ENCODE data around the gene MORC3. TPM values are rescaled to one million over a fixed set of nuclear protein-coding genes. Genes with fewer than 3 reads are reported as not detected.
"Not testable (repeated sequence)": the region's sequence is repeated elsewhere in the genome, so short reads cannot be mapped to it uniquely, and the experiment has no call there.

MORC3 gene, protein sequence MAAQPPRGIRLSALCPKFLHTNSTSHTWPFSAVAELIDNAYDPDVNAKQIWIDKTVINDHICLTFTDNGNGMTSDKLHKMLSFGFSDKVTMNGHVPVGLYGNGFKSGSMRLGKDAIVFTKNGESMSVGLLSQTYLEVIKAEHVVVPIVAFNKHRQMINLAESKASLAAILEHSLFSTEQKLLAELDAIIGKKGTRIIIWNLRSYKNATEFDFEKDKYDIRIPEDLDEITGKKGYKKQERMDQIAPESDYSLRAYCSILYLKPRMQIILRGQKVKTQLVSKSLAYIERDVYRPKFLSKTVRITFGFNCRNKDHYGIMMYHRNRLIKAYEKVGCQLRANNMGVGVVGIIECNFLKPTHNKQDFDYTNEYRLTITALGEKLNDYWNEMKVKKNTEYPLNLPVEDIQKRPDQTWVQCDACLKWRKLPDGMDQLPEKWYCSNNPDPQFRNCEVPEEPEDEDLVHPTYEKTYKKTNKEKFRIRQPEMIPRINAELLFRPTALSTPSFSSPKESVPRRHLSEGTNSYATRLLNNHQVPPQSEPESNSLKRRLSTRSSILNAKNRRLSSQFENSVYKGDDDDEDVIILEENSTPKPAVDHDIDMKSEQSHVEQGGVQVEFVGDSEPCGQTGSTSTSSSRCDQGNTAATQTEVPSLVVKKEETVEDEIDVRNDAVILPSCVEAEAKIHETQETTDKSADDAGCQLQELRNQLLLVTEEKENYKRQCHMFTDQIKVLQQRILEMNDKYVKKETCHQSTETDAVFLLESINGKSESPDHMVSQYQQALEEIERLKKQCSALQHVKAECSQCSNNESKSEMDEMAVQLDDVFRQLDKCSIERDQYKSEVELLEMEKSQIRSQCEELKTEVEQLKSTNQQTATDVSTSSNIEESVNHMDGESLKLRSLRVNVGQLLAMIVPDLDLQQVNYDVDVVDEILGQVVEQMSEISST
- 45.1 TPM for polyA plus RNA-seq (ENCODE audit: insufficient read length)

DNA sequence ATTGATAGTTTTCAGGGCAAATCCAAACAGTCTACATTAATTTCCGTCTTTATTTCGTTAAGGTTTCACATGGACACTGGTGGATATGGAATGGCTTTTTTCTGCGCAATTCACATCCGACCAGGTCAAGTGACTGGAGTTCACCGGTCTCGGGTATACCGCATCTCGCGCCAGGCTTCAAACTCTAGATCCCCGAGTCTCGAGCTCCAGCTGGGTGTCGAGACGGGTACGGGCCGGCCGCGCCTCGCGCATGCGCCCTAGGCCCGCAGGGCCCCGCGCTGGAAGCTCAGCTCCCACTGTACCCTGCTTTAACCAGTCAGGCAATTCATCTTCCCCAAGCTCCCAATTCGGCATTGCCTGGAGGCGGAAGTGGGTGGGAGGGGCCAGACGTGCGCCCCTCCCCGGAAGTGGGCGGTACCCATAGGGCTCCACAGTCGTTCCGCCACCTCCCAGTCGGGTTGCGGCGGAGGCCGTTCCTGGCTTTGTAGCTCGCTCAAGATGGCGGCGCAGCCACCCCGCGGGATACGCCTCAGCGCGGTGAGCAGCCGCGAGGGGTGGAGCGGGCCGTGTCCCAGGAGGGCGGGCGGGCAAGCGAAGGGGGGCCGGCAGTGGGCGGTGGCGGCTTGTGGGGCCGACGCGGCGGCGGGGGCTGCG, at the start of gene MORC3:
Gene MORC3 (plus strand): TSS at position 431 of the 654 bp plus-strand sequence. CDS start 68 bp downstream, at position 499.
- DNase-seq, result peak; percentile 100

DNA sequence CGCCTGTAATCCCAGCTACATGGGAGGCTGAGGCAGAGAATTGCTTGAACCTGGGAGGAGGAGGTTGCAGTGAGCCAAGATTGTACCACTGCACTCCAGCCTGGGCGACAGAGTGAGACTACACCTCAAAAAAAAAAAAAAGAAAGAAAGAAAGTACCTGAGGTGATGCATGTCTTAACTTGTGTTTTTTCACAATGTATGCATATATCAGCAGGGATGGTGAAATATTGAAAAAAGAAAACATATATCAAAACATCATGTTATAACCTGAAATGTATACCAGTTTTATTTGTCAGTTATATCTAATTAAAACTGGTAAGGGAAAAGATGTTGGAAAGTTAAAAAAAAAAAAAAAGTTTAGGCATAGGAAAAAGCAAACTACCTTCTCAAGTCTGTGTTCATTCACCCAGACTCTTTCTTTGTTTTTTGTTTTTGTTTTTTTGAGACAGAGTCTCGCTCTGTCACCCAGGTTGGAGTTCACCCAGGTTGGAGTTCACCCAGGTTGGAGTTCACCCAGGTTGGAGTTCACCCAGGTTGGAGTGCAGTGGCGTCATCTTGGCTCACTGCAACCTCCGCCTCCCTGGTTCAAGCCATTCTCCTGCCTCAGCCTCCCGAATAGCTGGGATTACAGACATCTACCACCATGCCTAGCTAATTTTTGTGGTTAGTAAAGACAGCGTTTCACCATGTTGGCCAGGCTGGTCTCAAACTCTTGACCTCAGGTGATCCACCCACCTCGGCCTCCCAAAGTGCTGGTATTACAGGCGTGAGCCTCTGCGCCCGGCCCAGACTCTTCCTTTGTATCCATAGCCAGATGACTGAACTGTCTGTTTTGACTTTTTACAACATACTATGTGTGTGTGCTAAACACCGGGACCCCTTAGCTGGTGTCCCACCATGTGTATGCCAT, 49.0 kb upstream of the MORC3 start:
- not testable (repeated sequence) for DNase-seq

DNA sequence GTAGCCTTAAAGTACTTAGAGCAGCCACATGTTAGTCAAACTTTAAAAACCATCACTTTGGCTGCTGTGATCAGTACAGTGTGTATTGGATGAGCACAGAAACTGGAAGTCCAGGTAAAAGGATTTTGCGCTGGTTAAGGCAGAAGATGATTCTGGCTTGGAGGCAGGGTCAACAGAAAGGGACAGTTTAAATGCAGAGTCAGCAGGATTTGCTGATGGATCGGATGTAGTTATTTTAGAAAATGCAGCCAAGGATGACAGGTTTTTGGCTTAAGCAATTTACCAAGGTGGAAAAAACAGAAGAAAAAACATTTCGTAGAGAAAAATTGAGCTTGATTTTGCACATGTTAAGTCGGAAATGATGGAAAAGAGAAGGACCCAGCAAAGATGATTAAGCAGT, 45.9 kb upstream of the MORC3 start:
- DNase-seq, result no peak

DNA sequence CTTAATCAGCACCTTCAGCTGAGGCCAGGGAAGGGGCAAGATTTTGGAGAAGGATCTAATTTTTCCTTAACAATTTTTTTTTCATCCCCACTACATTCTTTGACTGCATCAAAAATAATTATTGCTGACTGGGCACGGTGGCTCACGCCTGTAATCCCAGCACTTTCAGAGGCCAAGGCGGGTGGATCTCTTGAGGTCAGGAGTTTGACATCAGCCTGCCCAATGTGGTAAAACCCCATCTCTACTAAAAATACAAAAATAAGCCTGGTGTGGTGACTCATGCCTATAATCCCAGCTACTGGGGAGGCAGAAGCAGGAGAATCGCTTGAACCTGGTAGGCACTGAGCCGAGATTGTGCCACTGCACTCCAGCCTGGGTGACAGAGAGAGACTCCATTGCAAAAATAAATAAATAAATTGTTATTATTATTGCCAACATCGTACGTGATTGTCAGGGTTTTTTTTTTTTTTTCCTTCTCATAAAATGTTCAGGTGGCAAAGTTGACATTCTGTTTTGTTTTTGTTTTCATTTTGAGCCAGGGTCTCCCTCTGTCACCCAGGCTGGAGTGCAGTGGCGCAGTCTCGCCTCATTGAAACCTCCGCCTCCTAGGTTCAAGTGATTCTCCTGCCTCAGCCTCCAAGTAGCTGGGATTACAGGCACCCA, 37.3 kb upstream of the MORC3 start:
- DNase-seq, result no peak

DNA sequence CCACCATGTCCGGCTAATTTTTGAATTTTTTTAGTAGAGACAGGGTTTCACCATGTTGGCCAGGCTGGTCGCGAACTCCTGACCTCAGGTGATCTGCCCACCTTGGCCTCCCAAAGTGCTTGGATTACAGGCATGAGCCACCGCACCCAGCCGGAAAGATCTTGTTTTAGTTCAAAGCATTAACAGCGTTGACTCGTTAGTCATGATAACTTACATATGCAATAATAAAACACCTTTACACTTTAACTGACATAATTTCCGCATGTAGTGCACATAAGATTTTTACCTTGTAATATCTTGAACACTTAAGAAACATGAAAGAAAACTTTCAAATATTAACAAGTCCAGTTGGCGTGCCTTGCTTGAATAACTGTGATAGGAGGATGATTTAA, 36.8 kb upstream of the MORC3 start:
- DNase-seq, result not testable (repeated sequence)

DNA sequence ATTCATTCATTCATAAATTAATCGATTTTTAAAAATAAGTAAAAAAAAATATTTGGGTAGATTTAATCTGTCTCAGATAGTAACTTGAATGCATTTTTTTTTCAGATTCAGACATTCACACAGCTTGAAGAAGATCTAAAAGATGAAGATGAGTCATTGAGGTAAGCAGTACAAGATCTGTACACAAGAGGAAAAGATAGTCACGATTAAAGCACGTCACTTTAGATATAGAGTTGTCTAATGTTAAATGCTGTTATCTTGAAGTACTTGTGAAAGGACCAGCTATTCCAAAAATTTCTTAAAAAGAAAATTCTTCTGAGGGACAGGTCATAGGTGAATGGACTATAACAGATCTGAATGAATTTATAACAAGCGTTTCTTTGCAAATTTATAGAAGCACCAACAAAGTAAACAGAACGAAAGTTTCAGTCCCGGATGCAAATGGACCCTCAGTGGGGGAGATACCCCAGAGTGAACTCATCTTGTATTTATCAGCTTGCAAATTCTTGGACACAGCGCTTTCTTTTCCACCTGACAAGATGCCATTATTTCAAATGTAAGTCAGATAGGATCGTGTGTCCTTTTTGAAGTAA, 31.2 kb upstream of the MORC3 start:
- DNase-seq, result no peak

DNA sequence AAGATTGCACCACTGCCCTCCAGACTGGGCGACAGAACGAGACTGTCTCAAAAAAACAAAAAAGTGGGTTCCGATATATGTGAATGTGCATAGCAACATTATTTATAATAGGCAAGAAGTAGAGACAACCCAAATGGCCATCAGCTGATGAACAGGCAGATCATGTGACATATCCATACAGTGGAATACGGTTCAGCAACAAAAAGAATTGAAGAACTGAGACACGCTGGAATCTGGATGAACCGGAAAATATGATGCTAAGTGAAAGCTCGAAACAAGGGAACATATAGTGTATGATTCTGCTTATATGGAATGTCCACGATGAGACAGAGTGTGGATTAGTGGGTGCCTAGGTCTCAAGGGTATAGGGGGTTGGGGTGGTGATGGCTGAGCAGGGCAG, 28.5 kb upstream of the MORC3 start:
- no peak for DNase-seq

DNA sequence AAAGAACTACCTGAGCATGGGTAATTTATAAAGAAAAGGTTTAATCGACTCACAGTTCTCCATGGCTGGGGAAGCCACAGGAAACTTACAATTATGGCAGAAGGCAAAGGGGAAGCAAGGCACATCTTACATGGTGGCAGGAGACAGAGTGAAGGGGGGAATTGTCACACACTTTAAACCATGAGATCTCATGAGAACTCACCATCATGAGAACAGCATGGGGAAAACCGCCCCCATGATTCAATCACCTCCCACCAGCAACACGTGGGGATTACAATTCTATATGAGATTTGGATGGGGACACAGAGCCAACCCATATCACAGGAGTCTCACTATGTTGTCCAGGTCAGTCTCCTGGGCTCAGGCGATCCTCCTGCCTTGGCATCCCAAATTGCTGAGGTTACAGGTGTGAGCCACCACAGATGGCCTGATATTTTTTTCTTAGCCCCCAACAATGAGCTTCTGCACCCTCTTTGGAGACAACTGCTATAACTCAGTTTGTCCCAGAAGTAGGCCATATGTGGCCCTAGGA, 22.5 kb upstream of the MORC3 start:
- DNase-seq, result no peak

DNA sequence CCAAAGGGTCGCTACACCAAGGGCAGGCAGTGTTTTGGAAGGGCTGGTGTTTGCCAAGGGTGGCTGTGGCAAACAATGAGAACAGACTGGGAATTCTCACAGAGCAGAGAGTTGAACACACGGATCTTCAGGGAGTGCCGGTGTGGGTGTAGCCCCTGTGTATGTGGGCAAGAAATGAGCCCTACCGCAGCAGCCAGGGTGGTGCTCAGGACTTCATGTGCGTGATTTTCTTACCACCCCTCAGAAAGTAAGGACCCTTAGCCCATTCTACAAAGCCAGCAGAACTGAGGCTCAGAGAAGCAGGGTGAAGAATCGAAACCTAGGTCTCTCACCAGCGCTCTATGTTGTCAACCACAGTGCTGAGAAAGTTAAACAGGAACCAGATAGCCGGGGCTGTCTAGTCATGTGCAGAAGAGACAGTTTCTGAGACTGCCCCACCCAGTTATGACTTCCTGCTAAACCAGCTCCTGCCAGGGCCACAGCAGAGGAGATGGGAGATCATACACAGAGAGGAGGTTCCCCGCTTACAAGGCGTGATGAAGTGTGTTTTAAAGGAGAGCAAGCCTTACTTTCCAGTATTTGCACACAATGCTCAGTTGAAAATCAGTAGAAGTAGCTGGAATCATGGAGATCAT, 21.9 kb upstream of the MORC3 start:
- DNase-seq, result no peak

DNA sequence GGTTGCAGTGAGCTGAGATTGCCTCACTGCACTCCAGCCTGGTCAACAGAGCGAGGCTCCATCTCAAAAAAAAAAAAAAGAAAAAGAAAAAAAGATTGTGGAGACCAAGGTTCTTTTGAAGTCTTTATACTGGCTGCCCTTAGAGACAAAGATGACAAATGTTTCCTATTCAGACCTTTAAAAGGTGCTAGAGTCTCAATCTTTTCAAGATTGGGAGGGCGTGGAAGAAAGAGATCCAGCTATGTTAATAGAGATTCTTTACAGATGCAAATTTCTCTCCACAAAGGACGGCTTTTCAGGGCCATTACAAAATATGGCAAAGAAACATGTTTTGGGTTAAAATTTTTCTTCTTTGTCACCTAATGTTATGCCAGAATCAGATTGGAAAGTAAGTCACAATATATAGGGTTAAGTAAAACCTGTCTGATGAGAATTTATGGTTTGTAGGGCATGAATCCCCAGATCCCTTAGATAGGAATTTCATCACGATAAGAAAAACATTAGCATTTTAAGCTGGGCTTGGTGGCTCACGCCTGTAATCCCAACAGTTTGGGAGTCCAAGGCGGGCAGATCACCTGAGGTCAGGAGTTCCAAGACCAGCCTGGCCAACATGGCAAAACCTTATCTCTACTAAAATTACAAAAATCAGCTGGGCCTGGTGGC, 13.0 kb upstream of the MORC3 start:
- DNase-seq, result no peak

DNA sequence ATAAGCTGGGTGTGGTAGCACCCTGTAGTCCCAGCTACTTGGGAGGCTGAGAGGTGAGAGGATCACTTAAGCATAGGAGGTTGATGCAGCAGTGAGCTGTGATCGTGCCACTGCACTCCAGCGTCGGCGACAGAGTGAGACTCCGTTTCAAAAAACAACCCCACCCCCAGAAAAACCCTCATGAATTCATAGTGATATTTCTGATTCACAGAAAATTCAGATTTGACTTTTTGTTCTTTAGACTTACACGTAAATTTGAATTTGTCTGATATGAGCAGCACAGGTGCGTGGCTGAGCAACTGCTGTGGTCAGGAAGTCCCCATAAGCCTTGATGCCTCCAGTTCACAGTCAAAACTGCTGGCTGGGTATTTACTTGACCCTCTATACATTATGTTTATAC, 10.0 kb upstream of the MORC3 start:
- no peak for DNase-seq

DNA sequence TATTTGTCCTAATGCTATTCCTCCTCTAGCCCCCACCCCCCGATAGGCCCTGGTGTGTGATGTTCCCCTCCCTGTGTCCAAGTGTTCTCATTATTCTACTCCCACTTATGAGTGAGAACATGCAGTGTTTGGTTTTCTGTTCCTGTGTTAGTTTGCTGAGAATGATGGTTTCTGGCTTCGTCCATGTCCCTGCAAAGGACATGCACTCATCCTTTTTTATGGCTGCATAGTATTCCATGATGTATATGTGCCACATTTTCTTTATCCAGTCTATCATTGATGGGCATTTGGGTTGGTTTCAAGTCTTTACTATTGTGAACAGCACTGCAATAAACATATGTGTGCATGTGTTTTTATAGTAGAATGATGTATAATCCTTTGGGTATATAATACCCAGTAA, 6.6 kb upstream of the MORC3 start:
- DNase-seq, result not testable (repeated sequence)

DNA sequence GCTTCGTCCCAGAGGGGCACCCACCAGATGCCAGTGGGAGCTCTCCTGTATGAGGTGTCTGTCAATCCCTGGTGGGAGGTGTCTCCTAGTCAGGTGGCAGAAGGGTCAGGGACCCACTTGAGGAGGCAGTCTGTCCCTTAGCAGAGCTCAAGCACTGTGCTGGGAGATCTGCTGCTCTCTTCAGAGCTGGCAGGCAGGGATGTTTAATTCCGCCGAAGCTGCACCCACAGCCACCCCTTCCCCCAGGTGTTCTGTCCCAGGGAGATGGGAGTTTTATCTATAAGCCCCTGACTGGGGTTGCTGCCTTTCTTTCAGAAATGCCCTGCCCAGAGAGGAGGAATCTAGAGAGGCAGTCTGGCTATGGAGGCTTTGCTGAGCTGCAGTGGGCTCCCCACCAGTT, 4.0 kb upstream of the MORC3 start:
- not testable (repeated sequence) for DNase-seq

DNA sequence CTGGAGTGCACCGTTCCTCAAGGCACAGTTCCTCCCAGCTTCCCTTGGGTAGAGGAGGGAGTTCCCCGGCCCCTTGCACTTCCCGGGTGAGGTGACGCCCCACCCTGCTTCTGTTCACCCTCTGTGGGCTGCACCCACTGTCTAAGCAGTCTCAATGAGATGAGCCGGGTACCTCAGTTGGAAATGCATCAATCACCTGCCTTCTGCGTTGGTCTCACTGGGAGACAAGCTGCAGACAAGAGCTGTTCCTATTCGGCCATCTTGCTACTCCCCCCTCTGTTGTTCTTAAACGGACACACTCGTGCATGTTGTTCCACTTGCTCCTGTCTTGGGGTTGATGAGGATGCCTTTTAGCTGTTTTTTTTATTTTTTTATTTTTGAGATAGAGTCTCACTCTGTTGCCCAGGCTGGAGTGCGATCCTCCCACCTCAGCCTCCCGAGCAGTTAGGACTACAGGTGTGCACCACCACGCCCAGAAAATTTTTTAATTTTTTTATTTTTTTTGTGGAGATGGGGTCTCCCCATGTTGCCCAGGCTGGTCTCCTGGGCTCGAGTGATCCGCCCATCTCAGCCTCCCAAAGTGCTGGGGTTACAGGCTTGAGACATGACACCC, 3.0 kb upstream of the MORC3 start:
- DNase-seq, result no peak

DNA sequence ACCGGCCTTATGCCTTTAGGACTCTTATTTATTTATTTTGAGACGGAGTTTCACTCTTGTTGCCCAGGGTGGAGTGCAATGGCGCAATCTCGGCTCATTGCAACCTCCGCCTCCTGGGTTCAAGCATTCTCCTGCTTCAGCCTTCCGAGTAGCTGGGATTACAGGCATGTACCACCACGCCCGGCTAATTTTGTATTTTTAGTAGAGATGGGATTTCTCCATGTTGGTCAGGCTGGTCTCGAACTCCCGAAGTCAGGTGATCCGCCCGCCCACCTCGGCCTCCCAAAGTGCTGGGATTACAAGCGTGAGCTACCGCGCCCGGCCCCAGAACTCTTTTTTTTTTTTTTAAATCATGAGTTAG, 611 bp upstream of the MORC3 start:
- DNase-seq, result not testable (repeated sequence)

DNA sequence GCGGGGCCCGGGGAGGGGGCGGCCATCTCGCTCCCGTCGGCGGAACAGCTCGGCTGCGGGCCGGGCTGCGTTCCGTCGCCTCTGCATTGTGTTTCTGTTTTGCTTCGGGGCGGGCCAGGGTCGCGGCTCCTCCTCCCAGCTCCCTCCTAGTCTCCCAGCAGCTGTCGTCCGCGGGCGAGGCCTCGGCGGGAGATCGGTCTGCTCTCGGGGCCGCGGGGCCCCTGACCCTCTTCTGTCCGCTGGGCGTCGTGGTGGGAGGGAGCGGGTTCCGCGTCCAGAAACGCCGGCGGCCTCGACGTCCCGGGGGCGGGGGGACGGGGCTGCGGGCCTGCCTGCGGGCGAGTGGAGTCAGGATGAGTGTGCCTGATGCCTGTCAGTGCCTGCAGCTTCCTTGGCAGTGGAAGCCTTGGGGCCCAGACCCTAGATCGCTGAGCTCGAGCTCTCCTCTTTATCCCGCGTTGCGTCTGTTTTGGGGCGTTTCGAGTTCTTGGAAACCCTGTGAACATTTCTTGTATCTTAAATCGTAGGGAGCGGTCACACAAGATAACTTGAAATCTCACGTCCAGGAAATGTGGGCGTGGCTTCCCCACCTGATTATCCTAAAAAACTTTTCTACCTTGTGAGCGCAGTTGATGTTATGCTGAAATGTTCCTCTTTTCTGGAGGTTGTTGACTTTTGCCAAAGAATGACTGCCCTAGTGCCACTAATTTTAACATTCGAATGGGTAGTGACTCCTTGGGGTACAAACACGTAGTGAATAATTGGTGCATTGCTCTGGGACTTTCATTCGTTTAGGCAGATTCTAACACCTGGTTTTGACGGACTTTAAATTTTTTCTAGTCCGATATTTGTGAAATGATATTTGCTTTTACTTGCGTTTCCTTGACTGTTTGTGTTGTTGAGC, 676 bp downstream of the MORC3 start:
- DNase-seq, result peak; percentile 84

DNA sequence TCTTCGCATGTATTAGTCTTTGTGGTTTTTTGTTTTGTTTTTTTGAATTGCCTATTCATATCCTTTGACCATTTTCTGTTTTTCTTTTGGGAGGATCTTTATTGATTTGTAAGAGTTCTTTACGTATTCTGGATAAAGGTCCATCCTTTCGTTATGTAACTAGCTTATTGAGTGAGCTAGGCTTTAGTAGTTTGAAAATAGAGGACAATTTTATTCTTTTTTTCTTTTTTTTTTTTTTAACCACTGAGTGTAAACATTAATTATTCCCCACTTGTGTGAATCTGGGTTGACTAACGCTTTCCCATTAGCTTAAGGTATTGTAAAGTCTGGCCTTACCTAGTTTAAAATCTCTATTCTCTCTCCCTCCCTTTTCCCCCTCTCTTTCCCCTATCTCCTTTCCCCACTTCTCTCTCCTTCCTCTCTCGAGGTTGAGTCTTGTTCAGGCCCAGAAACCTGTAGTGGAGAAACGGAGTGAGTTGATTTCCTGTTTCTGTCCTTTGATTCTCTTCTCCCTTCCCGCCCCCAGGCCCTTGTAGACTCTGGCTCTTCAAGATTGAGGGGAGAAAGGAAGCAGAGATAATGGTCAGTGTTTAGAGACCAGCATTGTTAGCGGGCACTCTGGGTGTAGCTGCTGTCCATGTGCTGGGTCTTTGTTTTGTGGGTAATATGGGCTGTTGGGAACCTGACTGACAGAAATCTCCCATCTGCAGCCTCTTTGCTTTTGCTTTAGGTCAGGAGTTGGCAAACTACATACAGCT, 1.5 kb downstream of the MORC3 start:
- DNase-seq, result peak; percentile 59
